CD14-positive monocyte (primary cell): Measurements from ENCODE around the gene HERPUD1. TPM values are rescaled to one million over a fixed set of nuclear protein-coding genes. Genes with fewer than 3 reads are reported as not detected.

Experiments used
- DNase-seq, 3 donors: peaks; one replicate each; pipeline ENCODE4 v3.0.0-alpha.2; 2011 to 2022
- H2AFZ ChIP-seq: 2 replicates; pipeline ENCODE4 v1.6.0; 2012; ENCODE audit warnings: mild to moderate bottlenecking, low read depth, low read length, inconsistent platforms; ENCODE audit not compliant: insufficient read depth, poor library complexity, severe bottlenecking
- H3K27ac ChIP-seq, 2 donors: 1 replicate in 1 of 2; 2 replicates in 1 of 2; pipeline ENCODE4 v1.5.1; 2012 to 2013; ENCODE audit warnings: low read length in 2 of 2, control low read depth in 1 of 2, inconsistent platforms in 1 of 2, low read depth in 1 of 2, mild to moderate bottlenecking in 1 of 2
- H3K27me3 ChIP-seq, 2 donors: one replicate each; pipeline versions ENCODE4 v1.6.0 to v1.6.1; 2011 to 2013; ENCODE audit warnings: low read length in 2 of 2; ENCODE audit not compliant: control insufficient read depth in 2 of 2, insufficient read depth in 2 of 2
- H3K36me3 ChIP-seq, 2 donors: replicated peaks in 1 of 2; 1 replicate in 1 of 2; 2 replicates in 1 of 2; pipeline versions ENCODE4 v1.5.1 to v1.6.1; 2012 to 2013; ENCODE audit warnings: low read length in 2 of 2, control low read depth in 1 of 2, inconsistent platforms in 1 of 2, mild to moderate bottlenecking in 1 of 2; ENCODE audit not compliant: insufficient read depth in 2 of 2, control insufficient read depth in 1 of 2
- H3K4me1 ChIP-seq, 2 donors: 1 replicate in 1 of 2; 2 replicates in 1 of 2; pipeline versions ENCODE4 v1.5.1 to v1.6.1; 2012 to 2013; ENCODE audit warnings: low read length in 2 of 2, control low read depth in 1 of 2, inconsistent platforms in 1 of 2, mild to moderate bottlenecking in 1 of 2, moderate library complexity in 1 of 2; ENCODE audit not compliant: insufficient read depth in 2 of 2, control insufficient read depth in 1 of 2
- H3K4me2 ChIP-seq: replicated peaks from 2 replicates; pipeline ENCODE3; 2012; ENCODE audit warnings: low read length, moderate library complexity, mild to moderate bottlenecking; ENCODE audit not compliant: poor library complexity, severe bottlenecking; ENCODE audit errors: extremely low read depth
- H3K4me3 ChIP-seq, 3 experiments: fragments of 200-600 bp in 1 of 3; sonication (generic) in 1 of 3; replicated peaks in 1 of 3; 1 replicate in 2 of 3; 2 replicates in 1 of 3; pipeline ENCODE4 v1.5.1; 2011 to 2013; ENCODE audit warnings: low read length in 3 of 3, mild to moderate bottlenecking in 3 of 3, control low read depth in 2 of 3, low read depth in 2 of 3, inconsistent platforms in 1 of 3, moderate library complexity in 1 of 3
- H3K79me2 ChIP-seq: 2 replicates; pipeline ENCODE4 v1.6.0; 2012; ENCODE audit warnings: mild to moderate bottlenecking, control low read depth, inconsistent platforms, low read length, moderate library complexity; ENCODE audit not compliant: insufficient read depth
- H3K9ac ChIP-seq: 2 replicates; pipeline ENCODE4 v1.6.0; 2017; ENCODE audit warnings: low read length, mild to moderate bottlenecking; ENCODE audit not compliant: insufficient read depth, poor library complexity, severe bottlenecking
- H3K9me3 ChIP-seq, 2 donors: replicated peaks in 1 of 2; 1 replicate in 1 of 2; 2 replicates in 1 of 2; pipeline versions ENCODE4 v1.5.1 to v1.6.1; 2012 to 2013; ENCODE audit warnings: low read length in 2 of 2, control low read depth in 1 of 2; ENCODE audit not compliant: control insufficient read depth in 1 of 2, insufficient read depth in 1 of 2
- H4K20me1 ChIP-seq: 2 replicates; pipeline ENCODE4 v1.6.0; 2012; ENCODE audit warnings: mild to moderate bottlenecking, low read length, control low read depth, moderate library complexity; ENCODE audit not compliant: insufficient read depth
- H3K27ac Mint-ChIP-seq, 7 donors: one replicate each; pipeline ENCODE4 v1.8.0; 2020; ENCODE audit warnings: mild to moderate bottlenecking in 7 of 7, mixed read lengths in 7 of 7, moderate library complexity in 6 of 7, inconsistent platforms in 2 of 7
- H3K27me3 Mint-ChIP-seq, 3 donors: one replicate each; pipeline ENCODE4 v1.8.0; 2021 to 2022; ENCODE audit warnings: low read depth in 3 of 3, mild to moderate bottlenecking in 3 of 3, mixed read lengths in 3 of 3, moderate library complexity in 3 of 3, inconsistent platforms in 1 of 3
- H3K36me3 Mint-ChIP-seq, 2 donors: one replicate each; pipeline ENCODE4 v1.8.0; 2020; ENCODE audit warnings: mixed read lengths in 2 of 2, inconsistent platforms in 1 of 2, mild to moderate bottlenecking in 1 of 2
- H3K4me1 Mint-ChIP-seq: one replicate; pipeline ENCODE4 v1.8.0; 2020; ENCODE audit warnings: mild to moderate bottlenecking, mixed read lengths
- H3K4me3 Mint-ChIP-seq, 2 donors: one replicate each; pipeline ENCODE4 v1.8.0; 2020; ENCODE audit warnings: mild to moderate bottlenecking in 2 of 2, mixed read lengths in 2 of 2, moderate library complexity in 1 of 2
- H3K9me3 Mint-ChIP-seq, 7 donors: one replicate each; pipeline ENCODE4 v1.8.0; 2020 to 2022; ENCODE audit warnings: mixed read lengths in 7 of 7, mild to moderate bottlenecking in 6 of 7, moderate library complexity in 6 of 7, inconsistent platforms in 2 of 7
- CTCF ChIP-seq: fragments of 200-600 bp; IDR thresholded peaks from one replicate; pipeline ENCODE4 v1.8.0; 2022; ENCODE audit warnings: antibody characterized with exemption, mild to moderate bottlenecking
- WGBS: methylation state at CpG from one replicate; pipeline ENCODE4 v1.1.5; 2013; ENCODE audit warnings: missing lambda C conversion rate; ENCODE audit not compliant: insufficient coverage; 5-methylcytosine and 5-hydroxymethylcytosine counted together
- intact Hi-C, 2 donors: fragments of 100-400 bp; cut with micrococcal nuclease; formaldehyde crosslinking; loops; one replicate each; pipeline versions ENCODE4 v1.15.0 to v1.15.1; 2023
- polyA plus RNA-seq, 3 donors: library from polyadenylated mRNA; depleted of rRNA in 1 of 3; unstranded in 2 of 3; stranded (reverse) in 1 of 3; fragments of 300-500 nt in 2 of 3; fragments of >200 nt in 1 of 3; fragmentation: Illumina TruSeq in 2 of 3; gene quantifications; 1 replicate in 2 of 3; 2 replicates in 1 of 3; pipeline ENCODE4 v1.2.3, GENCODE V29; 2012 to 2021

The HERPUD1 gene
- polyA plus RNA-seq, 3 donors = 179 to 454 (median 186) TPM

- no peak for DNase-seq
- Histone ChIP-seq H3K4me3 (no peak overlapping the region), H3K4me2 (no peak overlapping the region), H2AFZ (no peak overlapping the region), H3K9me3 (no peaks in the 10 kb centered on the region), H3K79me2 (peaks cover 20% of the 10 kb centered on the region), H3K4me1 (peaks cover 55 to 64% of the 10 kb centered on the region in 2 donors), H4K20me1 (no peaks in the 10 kb centered on the region), H3K27ac (no peak overlapping the region), H3K27me3 (no peaks in the 10 kb centered on the region), H3K36me3 (peaks cover 6 to 24% of the 10 kb centered on the region in 2 donors), H3K9ac (no peak overlapping the region)
- Mint-ChIP-seq H3K4me3 (no peak overlapping the region), H3K9me3 (no peaks in the 10 kb centered on the region), H3K27me3 (peaks cover 0 to 2% (median 2%) of the 10 kb centered on the region in 3 donors), H3K36me3 (peaks cover 33 to 41% of the 10 kb centered on the region in 2 donors), H3K4me1 (peaks cover 84% of the 10 kb centered on the region), H3K27ac (no peak overlapping the region)
- 75% methylated on average over 4 of the region's 9 CpGs for WGBS
- no peak for TF ChIP-seq CTCF
- intact Hi-C loops = no loop called here
Observed at GRCh38 chr16:56983211-56983751, 51.3 kb downstream of the HERPUD1 start.

- Mint-ChIP-seq H3K4me1 (peaks cover 80% of the 10 kb centered on the region), H3K27me3 (peaks cover 0 to 4% (median 2%) of the 10 kb centered on the region in 3 donors), H3K27ac (peak overlapping the region in 3 of 7 donors; percentile 43 to 75 (median 70)), H3K4me3 (no peak overlapping the region), H3K36me3 (peaks cover 33 to 41% of the 10 kb centered on the region in 2 donors), H3K9me3 (no peaks in the 10 kb centered on the region)
- Histone ChIP-seq H3K27ac (peak overlapping the region in 1 of 2 donors; percentile 72), H3K36me3 (peaks cover 6 to 24% of the 10 kb centered on the region in 2 donors), H4K20me1 (no peaks in the 10 kb centered on the region), H3K9ac (no peak overlapping the region), H3K4me3 (no peak overlapping the region), H3K79me2 (peaks cover 34% of the 10 kb centered on the region), H3K4me2 (no peak overlapping the region), H2AFZ (no peak overlapping the region), H3K9me3 (no peaks in the 10 kb centered on the region), H3K27me3 (no peaks in the 10 kb centered on the region), H3K4me1 (peaks cover 54 to 61% of the 10 kb centered on the region in 2 donors)
- no peak for TF ChIP-seq CTCF
- WGBS = 94% methylated on average over 6 of the region's 6 CpGs
- intact Hi-C loops = no loop called here
- no peak for DNase-seq
Observed at GRCh38 chr16:56984639-56985038, 52.7 kb downstream of the HERPUD1 start.
